ENCODE measurements around the gene PBX1. TPM values are rescaled to one million over a fixed set of nuclear protein-coding genes. Genes with fewer than 3 reads are reported as not detected.

PBX1 gene
- total and polyA plus RNA-seq, 12 donors = 13.3 to 91.8 (median 62.7) TPM

GRCh38 chr1:164704954-164705353, 146.0 kb downstream of the PBX1 start:
- no peak overlapping the region for H3K27ac ChIP-seq
- no peaks in the 10 kb centered on the region for H3K9me3 ChIP-seq
- no peaks in the 10 kb centered on the region for H3K27me3 ChIP-seq
- TF ChIP-seq CTCF (IDR thresholded peaks at IDR 0.05) = peak in 3 of 9 donors; percentile 11 to 18 (median 13)
- 68 to 77% methylated on average over 1 of the region's 1 CpG for WGBS, 2 donors
- intact Hi-C loops (cut with DNase I) = loop anchor here in 7 of 10 donors (5.0 to 10.0 kb wide), 7 partner anchors 67 to 143 kb away; no protein-coding TSS in a partner anchor
- ATAC-seq (no peak), DNase-seq (no peak)
- H3K4me3 ChIP-seq = no peak overlapping the region
- peaks cover 8 to 95% (median 57%) of the 10 kb centered on the region in 9 donors for H3K4me1 ChIP-seq
- no peaks in the 10 kb centered on the region for H3K36me3 ChIP-seq

DNA sequence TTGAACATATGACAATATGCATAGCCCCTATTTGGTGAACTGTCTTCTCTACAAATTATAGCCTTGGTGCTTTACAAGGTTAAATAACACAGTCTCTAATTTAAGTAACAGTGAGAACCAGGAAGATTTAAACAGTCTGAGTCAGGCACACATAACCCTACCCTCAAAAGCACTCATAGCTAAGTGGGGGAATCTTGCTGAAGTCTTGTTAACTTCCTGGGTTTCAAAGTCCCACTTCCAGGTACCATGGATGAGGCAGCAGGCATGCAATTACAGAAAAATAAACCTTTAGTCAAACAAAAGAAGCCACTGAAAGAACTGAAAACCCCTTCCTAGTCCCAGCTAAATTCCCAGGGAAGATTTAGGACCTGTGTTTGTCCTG, 147.6 kb downstream of the PBX1 start:
- peaks cover 9 to 89% (median 57%) of the 10 kb centered on the region in 9 donors for H3K4me1 ChIP-seq
- no peak overlapping the region for H3K4me3 ChIP-seq
- peak in 1 of 8 donors; percentile 23 for ATAC-seq
- no peak for DNase-seq
- H3K36me3 ChIP-seq = no peaks in the 10 kb centered on the region
- intact Hi-C loops (cut with DNase I) = loop anchor here in 6 of 10 donors (5.0 to 10.0 kb wide), 6 partner anchors 66 to 144 kb away; no protein-coding TSS in a partner anchor
- H3K9me3 ChIP-seq = no peaks in the 10 kb centered on the region
- no peak for TF ChIP-seq CTCF (IDR thresholded peaks at IDR 0.05)
- no peaks in the 10 kb centered on the region for H3K27me3 ChIP-seq
- peak overlapping the region in 9 of 10 donors; percentile 10 to 71 (median 66) for H3K27ac ChIP-seq

DNA sequence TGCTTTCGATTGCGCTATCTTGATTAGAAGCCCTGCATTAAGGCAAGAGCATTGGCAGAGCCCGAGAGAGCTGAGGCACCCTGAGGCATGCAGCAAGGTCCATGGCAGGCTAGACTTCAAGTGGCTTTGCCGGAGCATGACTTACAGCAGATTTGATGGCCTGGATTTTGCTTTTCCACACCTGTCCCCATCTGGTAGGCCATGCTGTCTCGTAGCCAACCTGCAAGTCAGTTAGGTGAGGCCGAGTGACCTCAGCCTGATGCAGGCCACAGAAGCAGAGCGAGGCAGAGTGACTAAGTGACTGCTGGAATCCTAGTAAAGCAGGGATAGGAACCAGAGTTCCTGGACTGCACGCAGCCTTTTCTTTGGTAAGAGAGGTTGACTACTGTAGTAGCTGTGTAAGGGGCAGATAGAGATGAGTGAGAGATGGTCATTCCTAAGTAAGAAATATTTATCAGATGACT, 148.9 kb downstream of the PBX1 start:
- intact Hi-C loops (cut with DNase I) = loop anchor here in 6 of 10 donors (5.0 to 10.0 kb wide), 6 partner anchors 64 to 146 kb away; no protein-coding TSS in a partner anchor
- DNase-seq (no peak), ATAC-seq (peak in 6 of 8 donors; percentile 22 to 79 (median 55))
- H3K27ac ChIP-seq = peak overlapping the region in 9 of 10 donors; percentile 10 to 71 (median 66)
- H3K36me3 ChIP-seq = no peaks in the 10 kb centered on the region
- TF ChIP-seq CTCF (IDR thresholded peaks at IDR 0.05) = no peak
- H3K4me1 ChIP-seq = peaks cover 19 to 89% (median 66%) of the 10 kb centered on the region in 9 donors
- no peak overlapping the region for H3K4me3 ChIP-seq
- peaks cover 0 to 5% (median 0%) of the 10 kb centered on the region in 7 donors for H3K27me3 ChIP-seq
- 51 to 64% methylated on average over 8 of the region's 8 CpGs for WGBS, 2 donors
- H3K9me3 ChIP-seq = no peaks in the 10 kb centered on the region

DNA sequence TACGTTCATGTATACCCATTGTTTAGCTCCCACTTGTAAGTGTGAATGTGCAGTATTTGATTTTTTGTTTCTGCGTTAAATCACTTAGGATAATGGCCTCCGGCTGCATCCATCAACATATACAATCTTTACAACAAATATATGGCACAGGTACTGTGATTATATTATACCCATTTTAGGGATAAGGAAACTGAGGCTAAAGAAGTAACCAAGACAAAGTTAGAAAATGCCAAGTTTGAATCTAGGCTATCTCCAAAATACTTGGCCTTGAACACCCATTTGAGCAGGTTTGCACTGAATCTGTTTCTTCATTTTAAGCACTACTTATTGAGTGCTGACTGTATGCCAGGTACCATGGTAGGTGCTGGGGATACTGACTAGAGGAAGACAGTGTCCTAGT, 149.6 kb downstream of the PBX1 start:
- ATAC-seq (no peak), DNase-seq (no peak)
- Histone ChIP-seq H3K27me3 (peaks cover 0 to 5% (median 0%) of the 10 kb centered on the region in 7 donors), H3K4me1 (peaks cover 20 to 89% (median 65%) of the 10 kb centered on the region in 9 donors), H3K9me3 (no peaks in the 10 kb centered on the region), H3K4me3 (no peak overlapping the region), H3K27ac (peak overlapping the region in 5 of 10 donors; percentile 18 to 71 (median 70)), H3K36me3 (no peaks in the 10 kb centered on the region)
- 94 to 98% methylated on average over 3 of the region's 3 CpGs for WGBS, 2 donors
- intact Hi-C loops (cut with DNase I) = loop anchor here in 6 of 10 donors (5.0 to 10.0 kb wide), 6 partner anchors 64 to 146 kb away; no protein-coding TSS in a partner anchor
- TF ChIP-seq CTCF (IDR thresholded peaks at IDR 0.05) = no peak

Data from heart right ventricle (tissue), 16 donors.